Measurements from ENCODE around the gene LRRC4.

DNA sequence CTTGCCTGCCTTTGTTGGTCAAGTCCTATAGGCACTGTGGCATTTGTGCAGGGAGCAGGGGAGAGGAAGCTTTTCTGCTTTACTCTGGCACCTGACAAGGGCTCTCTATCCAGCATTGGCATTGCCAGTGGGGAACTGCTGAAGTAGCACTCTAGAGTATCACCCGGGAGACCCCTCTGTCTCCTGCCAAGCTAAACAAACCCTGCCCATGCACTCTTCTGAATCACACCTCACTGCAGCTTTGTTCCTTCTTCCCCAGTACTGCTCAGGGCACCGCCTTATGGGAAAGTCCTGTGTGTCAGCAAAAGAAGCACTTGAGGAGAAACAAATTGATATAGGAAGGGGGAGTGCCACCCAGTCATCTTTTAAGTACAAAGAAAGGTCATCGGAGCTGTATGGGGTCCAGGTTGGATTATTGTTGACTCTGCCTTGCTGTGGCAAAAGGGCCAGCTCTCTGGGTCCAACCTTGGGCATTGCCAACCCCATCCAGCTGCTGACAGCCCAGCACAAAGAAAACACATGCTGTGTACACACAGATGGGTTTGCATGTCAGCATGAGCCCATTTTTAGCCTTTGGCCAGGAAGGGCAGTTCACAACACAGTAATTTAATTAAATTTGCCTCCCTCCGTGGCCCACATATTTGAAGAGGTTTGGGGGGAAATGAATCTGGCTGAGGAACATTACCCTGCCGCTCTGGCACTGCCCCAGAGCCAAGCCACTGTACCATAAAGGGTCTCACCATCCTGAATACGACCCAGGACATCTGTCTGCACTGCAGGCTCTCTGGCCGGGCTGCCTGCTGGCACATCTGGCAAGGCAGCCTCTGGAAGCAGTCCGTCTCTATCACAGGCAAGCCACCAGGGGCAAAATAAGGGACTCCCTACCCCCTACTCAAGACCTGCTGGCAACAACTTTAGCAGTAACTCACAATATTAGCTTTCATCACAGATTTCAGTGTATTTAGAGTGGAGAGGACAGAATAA lies 13.1 kb downstream of the LRRC4 start:
- TF ChIP-seq, protein P1, sequence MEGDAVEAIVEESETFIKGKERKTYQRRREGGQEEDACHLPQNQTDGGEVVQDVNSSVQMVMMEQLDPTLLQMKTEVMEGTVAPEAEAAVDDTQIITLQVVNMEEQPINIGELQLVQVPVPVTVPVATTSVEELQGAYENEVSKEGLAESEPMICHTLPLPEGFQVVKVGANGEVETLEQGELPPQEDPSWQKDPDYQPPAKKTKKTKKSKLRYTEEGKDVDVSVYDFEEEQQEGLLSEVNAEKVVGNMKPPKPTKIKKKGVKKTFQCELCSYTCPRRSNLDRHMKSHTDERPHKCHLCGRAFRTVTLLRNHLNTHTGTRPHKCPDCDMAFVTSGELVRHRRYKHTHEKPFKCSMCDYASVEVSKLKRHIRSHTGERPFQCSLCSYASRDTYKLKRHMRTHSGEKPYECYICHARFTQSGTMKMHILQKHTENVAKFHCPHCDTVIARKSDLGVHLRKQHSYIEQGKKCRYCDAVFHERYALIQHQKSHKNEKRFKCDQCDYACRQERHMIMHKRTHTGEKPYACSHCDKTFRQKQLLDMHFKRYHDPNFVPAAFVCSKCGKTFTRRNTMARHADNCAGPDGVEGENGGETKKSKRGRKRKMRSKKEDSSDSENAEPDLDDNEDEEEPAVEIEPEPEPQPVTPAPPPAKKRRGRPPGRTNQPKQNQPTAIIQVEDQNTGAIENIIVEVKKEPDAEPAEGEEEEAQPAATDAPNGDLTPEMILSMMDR (IDR thresholded peaks at IDR 0.05) = no peak
- TF ChIP-seq POLR2A (IDR thresholded peaks at IDR 0.05) = no peak

Measured in lower leg skin (tissue), 3 donors.